ENCODE results near the gene CTSD.

Gene CTSD

GRCh38 chr11:1735271-1735670, 28.5 kb downstream of the CTSD start:
- H3K27me3 ChIP-seq (ENCODE audit: low read length) = no peaks in the 10 kb centered on the region
- no peak overlapping the region for H2AFZ ChIP-seq (ENCODE audit: low read depth, low read length, severe bottlenecking)
- no peaks in the 10 kb centered on the region for H3F3A ChIP-seq (ENCODE audit: insufficient read depth)
- H3K9me2 ChIP-seq (replicated peaks; ENCODE audit: insufficient read depth, low read length) = no peaks in the 10 kb centered on the region
- TF ChIP-seq, protein P1, sequence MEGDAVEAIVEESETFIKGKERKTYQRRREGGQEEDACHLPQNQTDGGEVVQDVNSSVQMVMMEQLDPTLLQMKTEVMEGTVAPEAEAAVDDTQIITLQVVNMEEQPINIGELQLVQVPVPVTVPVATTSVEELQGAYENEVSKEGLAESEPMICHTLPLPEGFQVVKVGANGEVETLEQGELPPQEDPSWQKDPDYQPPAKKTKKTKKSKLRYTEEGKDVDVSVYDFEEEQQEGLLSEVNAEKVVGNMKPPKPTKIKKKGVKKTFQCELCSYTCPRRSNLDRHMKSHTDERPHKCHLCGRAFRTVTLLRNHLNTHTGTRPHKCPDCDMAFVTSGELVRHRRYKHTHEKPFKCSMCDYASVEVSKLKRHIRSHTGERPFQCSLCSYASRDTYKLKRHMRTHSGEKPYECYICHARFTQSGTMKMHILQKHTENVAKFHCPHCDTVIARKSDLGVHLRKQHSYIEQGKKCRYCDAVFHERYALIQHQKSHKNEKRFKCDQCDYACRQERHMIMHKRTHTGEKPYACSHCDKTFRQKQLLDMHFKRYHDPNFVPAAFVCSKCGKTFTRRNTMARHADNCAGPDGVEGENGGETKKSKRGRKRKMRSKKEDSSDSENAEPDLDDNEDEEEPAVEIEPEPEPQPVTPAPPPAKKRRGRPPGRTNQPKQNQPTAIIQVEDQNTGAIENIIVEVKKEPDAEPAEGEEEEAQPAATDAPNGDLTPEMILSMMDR (IDR thresholded peaks at IDR 0.05; ENCODE audit: insufficient read depth, low read length, poor library complexity, severe bottlenecking) = no peak
- no peak for TF ChIP-seq EZH2phosphoT487 (conservative IDR thresholded peaks at IDR 0.05; ENCODE audit: low read length)
- H3K36me3 ChIP-seq (ENCODE audit: low read length) = no peaks in the 10 kb centered on the region
- no peaks in the 10 kb centered on the region for H4K20me1 ChIP-seq (ENCODE audit: low read depth, low read length)
- peaks cover 16% of the 10 kb centered on the region; the same call in 1 of the 2 replicates for H3K9me3 ChIP-seq (ENCODE audit: insufficient read depth, low read length)
- H3K4me3 ChIP-seq (ENCODE audit: insufficient read depth, low read length, poor library complexity, severe bottlenecking) = no peak overlapping the region
- no peak overlapping the region for H3K9ac ChIP-seq (ENCODE audit: low read length)
- H3K27ac ChIP-seq (ENCODE audit: low read depth, low read length) = no peak overlapping the region
- no peaks in the 10 kb centered on the region for H3K79me2 ChIP-seq (ENCODE audit: insufficient read depth, low read length)
- H3K4me2 ChIP-seq (ENCODE audit: low read depth, low read length, poor library complexity, severe bottlenecking) = no peak overlapping the region

- no peak overlapping the region for H3K4me3 ChIP-seq (ENCODE audit: insufficient read depth, low read length, poor library complexity, severe bottlenecking)
- no peak overlapping the region for H3K4me2 ChIP-seq (ENCODE audit: low read depth, low read length, poor library complexity, severe bottlenecking)
- H3K27ac ChIP-seq (ENCODE audit: low read depth, low read length) = no peak overlapping the region
- no peaks in the 10 kb centered on the region for H3K79me2 ChIP-seq (ENCODE audit: insufficient read depth, low read length)
- TF ChIP-seq, protein P1 (IDR thresholded peaks at IDR 0.05; ENCODE audit: insufficient read depth, low read length, poor library complexity, severe bottlenecking) = no peak
- no peak for TF ChIP-seq EZH2phosphoT487 (conservative IDR thresholded peaks at IDR 0.05; ENCODE audit: low read length)
- H3K36me3 ChIP-seq (ENCODE audit: low read length) = no peaks in the 10 kb centered on the region
- H3K27me3 ChIP-seq (ENCODE audit: low read length) = no peaks in the 10 kb centered on the region
- H2AFZ ChIP-seq (ENCODE audit: low read depth, low read length, severe bottlenecking) = no peak overlapping the region
- no peaks in the 10 kb centered on the region for H4K20me1 ChIP-seq (ENCODE audit: low read depth, low read length)
- no peak overlapping the region for H3K9ac ChIP-seq (ENCODE audit: low read length)
- H3K9me2 ChIP-seq (replicated peaks; ENCODE audit: insufficient read depth, low read length) = no peaks in the 10 kb centered on the region
- peaks cover 16% of the 10 kb centered on the region; the same call in 1 of the 2 replicates for H3K9me3 ChIP-seq (ENCODE audit: insufficient read depth, low read length)
- no peaks in the 10 kb centered on the region for H3F3A ChIP-seq (ENCODE audit: insufficient read depth)
These were observed 29.1 kb downstream of the CTSD start for GRCh38 chr11:1734641-1735081.

- TF ChIP-seq, protein P1 (IDR thresholded peaks at IDR 0.05; ENCODE audit: insufficient read depth, low read length, poor library complexity, severe bottlenecking) = no peak
- TF ChIP-seq EZH2phosphoT487 (conservative IDR thresholded peaks at IDR 0.05; ENCODE audit: low read length) = no peak
- H3K27ac ChIP-seq (ENCODE audit: low read depth, low read length) = no peak overlapping the region
- no peaks in the 10 kb centered on the region for H3K79me2 ChIP-seq (ENCODE audit: insufficient read depth, low read length)
- H3K36me3 ChIP-seq (ENCODE audit: low read length) = no peaks in the 10 kb centered on the region
- no peaks in the 10 kb centered on the region for H3F3A ChIP-seq (ENCODE audit: insufficient read depth)
- H3K27me3 ChIP-seq (ENCODE audit: low read length) = no peaks in the 10 kb centered on the region
- H3K4me2 ChIP-seq (ENCODE audit: low read depth, low read length, poor library complexity, severe bottlenecking) = no peak overlapping the region
- H2AFZ ChIP-seq (ENCODE audit: low read depth, low read length, severe bottlenecking) = no peak overlapping the region
- no peaks in the 10 kb centered on the region for H3K9me2 ChIP-seq (replicated peaks; ENCODE audit: insufficient read depth, low read length)
- H3K9me3 ChIP-seq (ENCODE audit: insufficient read depth, low read length) = peaks cover 16% of the 10 kb centered on the region; the same call in 1 of the 2 replicates
- H3K4me3 ChIP-seq (ENCODE audit: insufficient read depth, low read length, poor library complexity, severe bottlenecking) = no peak overlapping the region
- no peaks in the 10 kb centered on the region for H4K20me1 ChIP-seq (ENCODE audit: low read depth, low read length)
- H3K9ac ChIP-seq (ENCODE audit: low read length) = no peak overlapping the region
These were observed 29.7 kb downstream of the CTSD start for GRCh38 chr11:1733716-1734640.
